Liver (tissue), 9 donors: ENCODE measurements around the gene SRGAP3. TPM values are rescaled to one million over a fixed set of nuclear protein-coding genes. Genes with fewer than 3 reads are reported as not detected.

ENCODE experiments used
- DNase-seq: peaks from one replicate; pipeline ENCODE4 v3.0.0-alpha.2; 2017; ENCODE audit warnings: low spot score
- H3K27ac ChIP-seq, 2 donors: one replicate each; pipeline ENCODE4 v1.7.0; 2013; ENCODE audit warnings: inconsistent platforms in 2 of 2, low read length in 2 of 2, control low read depth in 1 of 2, low read depth in 1 of 2, mild to moderate bottlenecking in 1 of 2
- H3K27me3 ChIP-seq, 4 donors: one replicate each; pipeline versions ENCODE4 v1.6.1 to v1.7.0; 2013; ENCODE audit warnings: low read length in 3 of 4, inconsistent platforms in 1 of 4, mild to moderate bottlenecking in 1 of 4, moderate library complexity in 1 of 4; ENCODE audit not compliant: control insufficient read depth in 4 of 4, insufficient read depth in 4 of 4
- H3K36me3 ChIP-seq, 4 donors: one replicate each; pipeline versions ENCODE4 v1.6.1 to v1.7.0; 2013; ENCODE audit warnings: low read length in 3 of 4, mild to moderate bottlenecking in 3 of 4, low read depth in 1 of 4, moderate library complexity in 1 of 4; ENCODE audit not compliant: control insufficient read depth in 4 of 4, insufficient read depth in 3 of 4
- H3K4me1 ChIP-seq, 4 donors: one replicate each; pipeline versions ENCODE4 v1.6.1 to v1.7.0; 2013; ENCODE audit warnings: low read length in 3 of 4, mild to moderate bottlenecking in 3 of 4, moderate library complexity in 1 of 4; ENCODE audit not compliant: control insufficient read depth in 4 of 4, insufficient read depth in 4 of 4
- H3K4me3 ChIP-seq, 3 donors: one replicate each; pipeline versions ENCODE4 v1.6.1 to v1.7.0; 2013; ENCODE audit warnings: low read length in 3 of 3, control low read depth in 1 of 3, low read depth in 1 of 3, mild to moderate bottlenecking in 1 of 3
- H3K9ac ChIP-seq, 2 donors: one replicate each; pipeline ENCODE4 v1.7.0; 2013; ENCODE audit warnings: low read length in 2 of 2, mild to moderate bottlenecking in 2 of 2, moderate library complexity in 2 of 2, control low read depth in 1 of 2, low read depth in 1 of 2
- H3K9me3 ChIP-seq, 4 donors: one replicate each; pipeline versions ENCODE4 v1.6.1 to v1.7.0; 2013; ENCODE audit warnings: low read length in 3 of 4; ENCODE audit not compliant: control insufficient read depth in 4 of 4
- EGR1 ChIP-seq, 2 donors: IDR thresholded peaks; 2 replicates each; pipeline ENCODE4 v1.6.1; 2016 to 2018; ENCODE audit warnings: antibody characterized with exemption in 2 of 2, low read depth in 2 of 2
- FOXA1 ChIP-seq: IDR thresholded peaks from 2 replicates; pipeline ENCODE4 v1.6.1; 2016; ENCODE audit warnings: antibody characterized with exemption
- FOXA2 ChIP-seq: IDR thresholded peaks from 2 replicates; pipeline ENCODE4 v1.6.1; 2016; ENCODE audit warnings: antibody characterized with exemption
- GABPA ChIP-seq, 2 donors: IDR thresholded peaks in 1 of 2; conservative IDR thresholded peaks in 1 of 2; 2 replicates each; pipeline ENCODE4 v1.6.1; 2016; ENCODE audit warnings: antibody characterized with exemption in 2 of 2, mild to moderate bottlenecking in 1 of 2, moderate library complexity in 1 of 2
- HNF4A ChIP-seq, 2 donors: conservative IDR thresholded peaks; 2 replicates each; pipeline ENCODE4 v1.6.1; 2016; ENCODE audit warnings: antibody characterized with exemption in 2 of 2, mild to moderate bottlenecking in 2 of 2
- HNF4G ChIP-seq: IDR thresholded peaks from 2 replicates; pipeline ENCODE4 v1.6.1; 2016; ENCODE audit warnings: antibody characterized with exemption
- JUND ChIP-seq, 2 donors: IDR thresholded peaks; 2 replicates each; pipeline ENCODE4 v1.6.1; 2016; ENCODE audit warnings: antibody characterized with exemption in 2 of 2
- NR2F2 ChIP-seq: IDR thresholded peaks from 2 replicates; pipeline ENCODE4 v1.6.1; 2016; ENCODE audit warnings: antibody characterized with exemption
- RAD21 ChIP-seq, 2 donors: IDR thresholded peaks; 2 replicates each; pipeline ENCODE4 v1.6.1; 2016; ENCODE audit warnings: antibody characterized with exemption in 2 of 2, mild to moderate bottlenecking in 2 of 2
- RXRA ChIP-seq, 2 donors: IDR thresholded peaks; 2 replicates each; pipeline ENCODE4 v1.6.1; 2017 to 2018; ENCODE audit warnings: antibody characterized with exemption in 2 of 2, mild to moderate bottlenecking in 1 of 2
- SP1 ChIP-seq: IDR thresholded peaks from 2 replicates; pipeline ENCODE4 v1.6.1; 2018; ENCODE audit warnings: antibody characterized with exemption, mild to moderate bottlenecking
- YY1 ChIP-seq: IDR thresholded peaks from 2 replicates; pipeline ENCODE4 v1.6.1; 2016; ENCODE audit warnings: antibody characterized with exemption, mild to moderate bottlenecking
- WGBS: extraction: QIAGEN DNeasy Blood & Tissue Kit; methylation state at CpG from one replicate; pipeline ENCODE4 v1.1.7; 2013; 5-methylcytosine and 5-hydroxymethylcytosine counted together
- polyA plus RNA-seq, 2 donors: library from polyadenylated mRNA; stranded (reverse) in 1 of 2; unstranded in 1 of 2; fragments of 200-250 nt in 1 of 2; fragments of >200 nt in 1 of 2; fragmentation: Nextera tagmentation in 1 of 2; extraction: Ambion mirVana in 1 of 2; gene quantifications; one replicate each; pipeline versions ENCODE4 v1.2.1 to v1.2.3, GENCODE V29; 2013 to 2015
- total RNA-seq, 2 donors: library from RNA; depleted of rRNA; stranded (reverse); fragments of >200 nt; gene quantifications; one replicate each; pipeline ENCODE4 v1.2.3, GENCODE V29; 2014
- TF ChIP-seq, protein P1 (sequence below): IDR thresholded peaks from 2 replicates; pipeline ENCODE4 v1.6.1; 2016; ENCODE audit warnings: antibody characterized with exemption, mild to moderate bottlenecking
- TF ChIP-seq, protein P2 (sequence below): fragments of 150-350 bp; IDR thresholded peaks from 2 replicates; pipeline ENCODE4 v1.5.1; 2017; ENCODE audit warnings: improper control_type of control experiment, low read depth, low read length; ENCODE audit not compliant: missing input control
- TF ChIP-seq, protein P3 (sequence below): IDR thresholded peaks from 2 replicates; pipeline ENCODE4 v1.6.1; 2016; ENCODE audit warnings: antibody characterized with exemption
- TF ChIP-seq, protein P4 (sequence below): IDR thresholded peaks from 2 replicates; pipeline ENCODE4 v1.6.1; 2016; ENCODE audit warnings: antibody characterized with exemption
- donor health status: healthy.
- donor health status: healthy.
- donor health status: healthy.
- donor health status: healthy.
- donor health status: healthy.

SRGAP3 gene
- total and polyA plus RNA-seq, 4 donors: 0.61 to 4.2 (median 1.6) TPM

DNA sequence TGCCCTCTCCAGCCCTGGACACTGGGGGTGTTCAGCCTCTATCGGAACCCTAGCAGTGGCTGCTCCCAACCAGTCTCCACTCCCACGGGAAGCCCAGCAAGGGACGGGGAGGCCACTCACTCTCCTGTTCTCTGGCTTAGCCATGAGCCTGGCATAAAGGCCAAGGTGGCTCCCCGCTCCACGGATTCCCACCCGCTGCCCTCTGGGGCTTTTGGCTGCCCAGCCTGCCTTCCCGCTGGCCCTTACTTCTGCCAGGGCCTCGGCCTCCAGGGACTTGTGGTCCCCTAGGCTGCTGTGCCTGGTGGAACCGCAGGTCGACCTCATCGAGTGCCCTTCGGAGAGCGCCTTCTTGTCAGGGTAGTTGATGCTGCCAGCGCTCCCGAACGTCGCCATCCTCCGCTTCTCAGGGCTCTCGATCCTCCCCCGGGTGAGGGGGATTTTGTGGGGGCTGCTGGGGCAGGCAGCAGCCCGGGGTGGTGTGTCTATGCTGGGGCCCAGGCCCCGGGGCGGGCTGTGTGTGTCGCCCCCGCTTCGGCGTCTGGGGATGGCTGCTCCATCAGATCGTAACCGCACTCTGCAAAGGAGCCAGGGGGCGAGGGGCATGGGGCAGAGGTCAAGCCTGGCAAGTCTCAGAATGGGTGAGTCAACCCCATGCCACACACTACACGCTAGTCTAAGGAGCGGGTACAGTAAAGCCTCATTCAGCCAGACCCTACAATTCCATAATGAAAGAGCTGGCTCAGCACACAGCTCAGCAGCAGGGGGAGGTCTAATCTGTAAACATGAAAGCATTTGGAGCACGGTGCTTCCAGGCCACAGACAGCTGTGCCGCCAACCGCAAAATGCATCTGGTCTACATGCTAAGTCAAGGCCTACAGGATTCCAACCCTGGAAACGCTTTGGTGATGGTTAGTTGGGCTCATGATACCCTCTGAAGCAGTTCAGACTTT, 258.9 kb downstream of the SRGAP3 start:
- no peak overlapping the region for H3K4me3 ChIP-seq
- no peaks in the 10 kb centered on the region for H3K9me3 ChIP-seq
- no peak overlapping the region for H3K27ac ChIP-seq
- 95% methylated on average over 36 of the region's 36 CpGs for WGBS
- DNase-seq: no peak
- H3K36me3 ChIP-seq: no peaks in the 10 kb centered on the region
- no peak overlapping the region for H3K9ac ChIP-seq
- no peaks in the 10 kb centered on the region for H3K4me1 ChIP-seq
- TF ChIP-seq HNF4G (no peak), NR2F2 (no peak), FOXA2 (no peak), HNF4A (conservative IDR thresholded peaks at IDR 0.05) (no peak), JUND (IDR thresholded peaks at IDR 0.05) (no peak), RXRA (IDR thresholded peaks at IDR 0.05) (no peak), RAD21 (IDR thresholded peaks at IDR 0.05) (no peak), GABPA (IDR thresholded peaks at IDR 0.05 in 1 of 2, conservative IDR thresholded peaks at IDR 0.05 in 1 of 2) (no peak), YY1 (no peak), EGR1 (IDR thresholded peaks at IDR 0.05; ENCODE audit: low read depth in 2 of 2) (no peak), FOXA1 (no peak), SP1 (no peak)
- TF ChIP-seq, protein P1, sequence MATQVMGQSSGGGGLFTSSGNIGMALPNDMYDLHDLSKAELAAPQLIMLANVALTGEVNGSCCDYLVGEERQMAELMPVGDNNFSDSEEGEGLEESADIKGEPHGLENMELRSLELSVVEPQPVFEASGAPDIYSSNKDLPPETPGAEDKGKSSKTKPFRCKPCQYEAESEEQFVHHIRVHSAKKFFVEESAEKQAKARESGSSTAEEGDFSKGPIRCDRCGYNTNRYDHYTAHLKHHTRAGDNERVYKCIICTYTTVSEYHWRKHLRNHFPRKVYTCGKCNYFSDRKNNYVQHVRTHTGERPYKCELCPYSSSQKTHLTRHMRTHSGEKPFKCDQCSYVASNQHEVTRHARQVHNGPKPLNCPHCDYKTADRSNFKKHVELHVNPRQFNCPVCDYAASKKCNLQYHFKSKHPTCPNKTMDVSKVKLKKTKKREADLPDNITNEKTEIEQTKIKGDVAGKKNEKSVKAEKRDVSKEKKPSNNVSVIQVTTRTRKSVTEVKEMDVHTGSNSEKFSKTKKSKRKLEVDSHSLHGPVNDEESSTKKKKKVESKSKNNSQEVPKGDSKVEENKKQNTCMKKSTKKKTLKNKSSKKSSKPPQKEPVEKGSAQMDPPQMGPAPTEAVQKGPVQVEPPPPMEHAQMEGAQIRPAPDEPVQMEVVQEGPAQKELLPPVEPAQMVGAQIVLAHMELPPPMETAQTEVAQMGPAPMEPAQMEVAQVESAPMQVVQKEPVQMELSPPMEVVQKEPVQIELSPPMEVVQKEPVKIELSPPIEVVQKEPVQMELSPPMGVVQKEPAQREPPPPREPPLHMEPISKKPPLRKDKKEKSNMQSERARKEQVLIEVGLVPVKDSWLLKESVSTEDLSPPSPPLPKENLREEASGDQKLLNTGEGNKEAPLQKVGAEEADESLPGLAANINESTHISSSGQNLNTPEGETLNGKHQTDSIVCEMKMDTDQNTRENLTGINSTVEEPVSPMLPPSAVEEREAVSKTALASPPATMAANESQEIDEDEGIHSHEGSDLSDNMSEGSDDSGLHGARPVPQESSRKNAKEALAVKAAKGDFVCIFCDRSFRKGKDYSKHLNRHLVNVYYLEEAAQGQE: no peak
- TF ChIP-seq, protein P2, sequence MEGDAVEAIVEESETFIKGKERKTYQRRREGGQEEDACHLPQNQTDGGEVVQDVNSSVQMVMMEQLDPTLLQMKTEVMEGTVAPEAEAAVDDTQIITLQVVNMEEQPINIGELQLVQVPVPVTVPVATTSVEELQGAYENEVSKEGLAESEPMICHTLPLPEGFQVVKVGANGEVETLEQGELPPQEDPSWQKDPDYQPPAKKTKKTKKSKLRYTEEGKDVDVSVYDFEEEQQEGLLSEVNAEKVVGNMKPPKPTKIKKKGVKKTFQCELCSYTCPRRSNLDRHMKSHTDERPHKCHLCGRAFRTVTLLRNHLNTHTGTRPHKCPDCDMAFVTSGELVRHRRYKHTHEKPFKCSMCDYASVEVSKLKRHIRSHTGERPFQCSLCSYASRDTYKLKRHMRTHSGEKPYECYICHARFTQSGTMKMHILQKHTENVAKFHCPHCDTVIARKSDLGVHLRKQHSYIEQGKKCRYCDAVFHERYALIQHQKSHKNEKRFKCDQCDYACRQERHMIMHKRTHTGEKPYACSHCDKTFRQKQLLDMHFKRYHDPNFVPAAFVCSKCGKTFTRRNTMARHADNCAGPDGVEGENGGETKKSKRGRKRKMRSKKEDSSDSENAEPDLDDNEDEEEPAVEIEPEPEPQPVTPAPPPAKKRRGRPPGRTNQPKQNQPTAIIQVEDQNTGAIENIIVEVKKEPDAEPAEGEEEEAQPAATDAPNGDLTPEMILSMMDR: no peak
- TF ChIP-seq, protein P3, sequence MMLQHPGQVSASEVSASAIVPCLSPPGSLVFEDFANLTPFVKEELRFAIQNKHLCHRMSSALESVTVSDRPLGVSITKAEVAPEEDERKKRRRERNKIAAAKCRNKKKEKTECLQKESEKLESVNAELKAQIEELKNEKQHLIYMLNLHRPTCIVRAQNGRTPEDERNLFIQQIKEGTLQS: no peak
- TF ChIP-seq, protein P4, sequence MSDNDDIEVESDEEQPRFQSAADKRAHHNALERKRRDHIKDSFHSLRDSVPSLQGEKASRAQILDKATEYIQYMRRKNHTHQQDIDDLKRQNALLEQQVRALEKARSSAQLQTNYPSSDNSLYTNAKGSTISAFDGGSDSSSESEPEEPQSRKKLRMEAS: no peak
- H3K27me3 ChIP-seq: no peaks in the 10 kb centered on the region
